Stimulated activated CD4-positive, alpha-beta T cell treated with anti-CD3 and anti-CD28 coated beads, Interleukin-2, amount 100 ng/mL, for 24 hours (primary cell): ENCODE data around the gene ARL6IP6.

Experiments
- DNase-seq, 2 donors: peaks; one replicate each; pipeline ENCODE4 v3.0.0-alpha.2; 2020

ARL6IP6 gene

GRCh38 chr2:152811916-152812315, 93.5 kb downstream of the ARL6IP6 start:
- no peak for DNase-seq
